HEK293 (cell line): Measurements from ENCODE around the gene SPINT2.

Experiments used
- CTCF ChIA-PET: fragments of 350-600 bp; formaldehyde crosslinking; extraction: SDS; loops from one replicate; lab custom pipeline; 2021; ENCODE audit warnings: antibody characterized with exemption; lab: Yijun Ruan, JAX
- POLR2A ChIA-PET: fragments of 300-600 bp; formaldehyde crosslinking; extraction: SDS; loops from one replicate; lab custom pipeline; 2020; ENCODE audit warnings: antibody characterized with exemption, inconsistent platforms; lab: Yijun Ruan, JAX
- H3K27ac ChIP-seq: fragments of 200-500 bp; sonication (Bioruptor generic); 2 replicates; pipeline ENCODE4 v1.5.1; 2014; ENCODE audit warnings: low read depth, low read length, control low read depth, inconsistent platforms; ENCODE audit errors: extremely low read depth
- H3K36me3 ChIP-seq, 2 experiments: fragments of 200-500 bp in 1 of 2; sonication (Bioruptor generic) in 1 of 2; 1 replicate in 1 of 2; 2 replicates in 1 of 2; pipeline ENCODE4 v1.5.1; 2014 to 2017; ENCODE audit warnings: inconsistent platforms in 2 of 2, low read length in 2 of 2; ENCODE audit not compliant: control insufficient read depth in 2 of 2, insufficient read depth in 1 of 2
- H3K4me1 ChIP-seq: fragments of 200-500 bp; sonication (Bioruptor generic); 2 replicates; pipeline ENCODE4 v1.5.1; 2014; ENCODE audit warnings: mild to moderate bottlenecking, low read length, inconsistent platforms; ENCODE audit not compliant: control insufficient read depth, insufficient read depth
- H3K4me3 ChIP-seq: 2 replicates; pipeline ENCODE4 v1.5.1; 2011; ENCODE audit warnings: low read depth, mild to moderate bottlenecking, control low read depth, low read length, moderate library complexity
- H3K9me3 ChIP-seq: fragments of 200-500 bp; sonication (Bioruptor generic); 2 replicates; pipeline ENCODE4 v1.5.1; 2014; ENCODE audit warnings: low read depth, low read length, inconsistent platforms; ENCODE audit not compliant: control insufficient read depth, insufficient read depth
- EGR2 ChIP-seq: fragments of 450-650 bp; formaldehyde crosslinking; IDR thresholded peaks from 2 replicates; pipeline ENCODE4 v1.5.1; 2016; ENCODE audit warnings: low read depth, missing biosample characterization, missing genetic modification characterization
- INSM2 ChIP-seq: fragments of 450-650 bp; formaldehyde crosslinking; IDR thresholded peaks from 2 replicates; pipeline ENCODE4 v1.5.1; 2016; ENCODE audit warnings: missing biosample characterization, missing genetic modification characterization
- KLF16 ChIP-seq: fragments of 450-650 bp; formaldehyde crosslinking; IDR thresholded peaks from 2 replicates; pipeline ENCODE4 v1.5.1; 2017; ENCODE audit warnings: missing biosample characterization, missing genetic modification characterization
- MEIS1 ChIP-seq: sonication (generic); formaldehyde crosslinking; IDR thresholded peaks from 2 replicates; pipeline ENCODE4 v1.8.1; 2022; ENCODE audit warnings: missing genetic modification reagents, mild to moderate bottlenecking, borderline replicate concordance
- ZFHX2 ChIP-seq: fragments of 450-650 bp; formaldehyde crosslinking; conservative IDR thresholded peaks from 2 replicates; pipeline ENCODE4 v1.5.1; 2016; ENCODE audit warnings: missing biosample characterization, missing genetic modification characterization
- ZIC2 ChIP-seq: fragments of 450-650 bp; formaldehyde crosslinking; IDR thresholded peaks from 2 replicates; pipeline ENCODE4 v1.5.1; 2016; ENCODE audit warnings: missing biosample characterization, missing genetic modification characterization
- ZNF10 ChIP-seq: fragments of 450-650 bp; formaldehyde crosslinking; IDR thresholded peaks from 2 replicates; pipeline ENCODE4 v1.5.1; 2017; ENCODE audit warnings: missing biosample characterization, missing genetic modification characterization
- ZNF544 ChIP-seq: fragments of 450-650 bp; formaldehyde crosslinking; IDR thresholded peaks from 2 replicates; pipeline ENCODE4 v1.5.0; 2017; ENCODE audit warnings: missing biosample characterization, missing genetic modification characterization
- ZNF549 ChIP-seq: fragments of 450-650 bp; IDR thresholded peaks from 2 replicates; pipeline ENCODE4 v1.5.1; 2018; ENCODE audit warnings: missing biosample characterization, missing genetic modification characterization, mild to moderate bottlenecking, inconsistent platforms, moderate library complexity
- ZNF585B ChIP-seq: fragments of 450-650 bp; formaldehyde crosslinking; IDR thresholded peaks from 2 replicates; pipeline ENCODE4 v1.5.1; 2016; ENCODE audit warnings: missing biosample characterization, missing genetic modification characterization
- ZNF600 ChIP-seq: fragments of 450-650 bp; formaldehyde crosslinking; IDR thresholded peaks from 2 replicates; pipeline ENCODE4 v1.5.1; 2016; ENCODE audit warnings: missing biosample characterization, missing genetic modification characterization
- ZNF704 ChIP-seq: fragments of 450-650 bp; formaldehyde crosslinking; IDR thresholded peaks from 2 replicates; pipeline ENCODE4 v1.5.1; 2016; ENCODE audit warnings: missing biosample characterization, missing genetic modification characterization
- ZNF830 ChIP-seq: fragments of 450-650 bp; IDR thresholded peaks from 2 replicates; pipeline ENCODE4 v1.5.0; 2018; ENCODE audit warnings: missing biosample characterization, missing genetic modification characterization, low read depth, mild to moderate bottlenecking, moderate library complexity
- TF ChIP-seq, protein P1 (sequence below): fragments of 450-650 bp; formaldehyde crosslinking; IDR thresholded peaks from 2 replicates; pipeline ENCODE4 v1.5.1; 2017; ENCODE audit warnings: missing biosample characterization, missing genetic modification characterization
- TF ChIP-seq, protein P2 (sequence below): fragments of 450-650 bp; formaldehyde crosslinking; IDR thresholded peaks from 2 replicates; pipeline ENCODE4 v1.5.1; 2016; ENCODE audit warnings: missing biosample characterization, missing genetic modification characterization
- TF ChIP-seq, protein P3 (sequence below): fragments of 450-650 bp; formaldehyde crosslinking; IDR thresholded peaks from 2 replicates; pipeline ENCODE4 v1.5.1; 2016; ENCODE audit warnings: missing biosample characterization, missing genetic modification characterization
- TF ChIP-seq, protein P4 (sequence below): fragments of 450-650 bp; formaldehyde crosslinking; conservative IDR thresholded peaks from 2 replicates; pipeline ENCODE4 v1.5.1; 2016; ENCODE audit warnings: low read depth, missing biosample characterization, missing genetic modification characterization

The SPINT2 gene

DNA sequence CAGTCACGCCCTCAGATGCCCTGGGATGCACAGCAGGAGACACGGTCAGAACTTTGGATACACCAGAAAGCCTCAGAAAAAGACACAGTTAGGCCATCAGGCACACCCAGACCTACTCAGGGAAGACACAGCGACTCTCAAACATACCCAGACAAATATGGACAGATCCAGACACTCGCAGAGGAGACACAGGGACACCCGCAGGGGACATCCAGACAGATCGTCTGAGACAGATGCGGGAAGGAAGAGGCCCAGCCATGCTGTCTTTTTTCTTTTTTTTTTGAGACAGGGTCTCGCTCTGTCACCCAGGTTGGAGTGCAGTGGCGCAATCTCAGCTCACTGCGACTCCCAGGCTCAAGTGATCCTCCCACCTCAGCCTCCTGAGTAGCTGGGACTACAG is 45.2 kb upstream of the SPINT2 start:
- Histone ChIP-seq H3K27ac (no peak overlapping the region), H3K4me3 (no peak overlapping the region), H3K9me3 (no peaks in the 10 kb centered on the region), H3K4me1 (peaks cover 6% of the 10 kb centered on the region), H3K36me3 (peaks cover 37 to 38% of the 10 kb centered on the region in 2 experiments)
- CTCF ChIA-PET = interaction anchor here (1.8 to 4.3 kb wide), 2 partner anchors 14 to 77 kb away, joined by 5 to 18 read pairs; no protein-coding TSS in a partner anchor
- TF ChIP-seq ZIC2 = peak; percentile 63
- TF ChIP-seq KLF16 (tag by site-specific recombination) = no peak
- POLR2A ChIA-PET = interaction anchor here (1.6 kb wide), 1 partner anchor 312 kb away, joined by 4 read pairs; the partner anchor contains the start of genes SIPA1L3 and WDR87

GRCh38 chr19:38221421-38221820 is 43.0 kb upstream of the SPINT2 start:
- no peak for TF ChIP-seq ZNF830 (tag by site-specific recombination)
- peak; percentile 55; the same call in 1 of the 2 replicates for TF ChIP-seq EGR2
- TF ChIP-seq ZNF600 = 0 out of 2 replicates have a peak, but pooled peaks have one; percentile 10
- peak; percentile 41; the same call in 1 of the 2 replicates for TF ChIP-seq ZFHX2 (tag by site-specific recombination)
- no peak for TF ChIP-seq ZNF544
- TF ChIP-seq, protein P1, sequence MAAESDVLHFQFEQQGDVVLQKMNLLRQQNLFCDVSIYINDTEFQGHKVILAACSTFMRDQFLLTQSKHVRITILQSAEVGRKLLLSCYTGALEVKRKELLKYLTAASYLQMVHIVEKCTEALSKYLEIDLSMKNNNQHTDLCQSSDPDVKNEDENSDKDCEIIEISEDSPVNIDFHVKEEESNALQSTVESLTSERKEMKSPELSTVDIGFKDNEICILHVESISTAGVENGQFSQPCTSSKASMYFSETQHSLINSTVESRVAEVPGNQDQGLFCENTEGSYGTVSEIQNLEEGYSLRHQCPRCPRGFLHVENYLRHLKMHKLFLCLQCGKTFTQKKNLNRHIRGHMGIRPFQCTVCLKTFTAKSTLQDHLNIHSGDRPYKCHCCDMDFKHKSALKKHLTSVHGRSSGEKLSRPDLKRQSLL = no peak
- TF ChIP-seq ZNF10 (tag by site-specific recombination) = no peak
- TF ChIP-seq, protein P2, sequence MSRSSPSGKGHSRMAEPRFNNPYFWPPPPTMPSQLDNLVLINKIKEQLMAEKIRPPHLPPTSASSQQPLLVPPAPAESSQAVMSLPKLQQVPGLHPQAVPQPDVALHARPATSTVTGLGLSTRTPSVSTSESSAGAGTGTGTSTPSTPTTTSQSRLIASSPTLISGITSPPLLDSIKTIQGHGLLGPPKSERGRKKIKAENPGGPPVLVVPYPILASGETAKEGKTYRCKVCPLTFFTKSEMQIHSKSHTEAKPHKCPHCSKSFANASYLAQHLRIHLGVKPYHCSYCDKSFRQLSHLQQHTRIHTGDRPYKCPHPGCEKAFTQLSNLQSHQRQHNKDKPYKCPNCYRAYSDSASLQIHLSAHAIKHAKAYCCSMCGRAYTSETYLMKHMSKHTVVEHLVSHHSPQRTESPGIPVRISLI = 0 out of 2 replicates have a peak, but pooled peaks have one; percentile 27
- TF ChIP-seq ZNF549 (tag by site-specific recombination) = no peak
- no peak for TF ChIP-seq MEIS1 (CRISPR knock-in tag)
- TF ChIP-seq, protein P3, sequence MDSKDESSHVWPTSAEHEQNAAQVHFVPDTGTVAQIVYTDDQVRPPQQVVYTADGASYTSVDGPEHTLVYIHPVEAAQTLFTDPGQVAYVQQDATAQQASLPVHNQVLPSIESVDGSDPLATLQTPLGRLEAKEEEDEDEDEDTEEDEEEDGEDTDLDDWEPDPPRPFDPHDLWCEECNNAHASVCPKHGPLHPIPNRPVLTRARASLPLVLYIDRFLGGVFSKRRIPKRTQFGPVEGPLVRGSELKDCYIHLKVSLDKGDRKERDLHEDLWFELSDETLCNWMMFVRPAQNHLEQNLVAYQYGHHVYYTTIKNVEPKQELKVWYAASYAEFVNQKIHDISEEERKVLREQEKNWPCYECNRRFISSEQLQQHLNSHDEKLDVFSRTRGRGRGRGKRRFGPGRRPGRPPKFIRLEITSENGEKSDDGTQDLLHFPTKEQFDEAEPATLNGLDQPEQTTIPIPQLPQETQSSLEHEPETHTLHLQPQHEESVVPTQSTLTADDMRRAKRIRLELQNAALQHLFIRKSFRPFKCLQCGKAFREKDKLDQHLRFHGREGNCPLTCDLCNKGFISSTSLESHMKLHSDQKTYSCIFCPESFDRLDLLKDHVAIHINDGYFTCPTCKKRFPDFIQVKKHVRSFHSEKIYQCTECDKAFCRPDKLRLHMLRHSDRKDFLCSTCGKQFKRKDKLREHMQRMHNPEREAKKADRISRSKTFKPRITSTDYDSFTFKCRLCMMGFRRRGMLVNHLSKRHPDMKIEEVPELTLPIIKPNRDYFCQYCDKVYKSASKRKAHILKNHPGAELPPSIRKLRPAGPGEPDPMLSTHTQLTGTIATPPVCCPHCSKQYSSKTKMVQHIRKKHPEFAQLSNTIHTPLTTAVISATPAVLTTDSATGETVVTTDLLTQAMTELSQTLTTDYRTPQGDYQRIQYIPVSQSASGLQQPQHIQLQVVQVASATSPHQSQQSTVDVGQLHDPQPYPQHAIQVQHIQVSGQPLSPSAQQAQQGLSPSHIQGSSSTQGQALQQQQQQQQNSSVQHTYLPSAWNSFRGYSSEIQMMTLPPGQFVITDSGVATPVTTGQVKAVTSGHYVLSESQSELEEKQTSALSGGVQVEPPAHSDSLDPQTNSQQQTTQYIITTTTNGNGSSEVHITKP (tag by site-specific recombination) = peak; percentile 75
- Histone ChIP-seq H3K9me3 (no peaks in the 10 kb centered on the region), H3K36me3 (peaks cover 28 to 29% of the 10 kb centered on the region in 2 experiments), H3K4me3 (no peak overlapping the region), H3K27ac (no peak overlapping the region), H3K4me1 (peaks cover 7% of the 10 kb centered on the region)
- ChIA-PET CTCF (interaction anchor here (0.6 to 4.3 kb wide), 5 partner anchors 23 to 500 kb away, joined by 3 to 18 read pairs (median 4); partner anchors contain the start of gene SIPA1L3), POLR2A (no interaction called here)

DNA sequence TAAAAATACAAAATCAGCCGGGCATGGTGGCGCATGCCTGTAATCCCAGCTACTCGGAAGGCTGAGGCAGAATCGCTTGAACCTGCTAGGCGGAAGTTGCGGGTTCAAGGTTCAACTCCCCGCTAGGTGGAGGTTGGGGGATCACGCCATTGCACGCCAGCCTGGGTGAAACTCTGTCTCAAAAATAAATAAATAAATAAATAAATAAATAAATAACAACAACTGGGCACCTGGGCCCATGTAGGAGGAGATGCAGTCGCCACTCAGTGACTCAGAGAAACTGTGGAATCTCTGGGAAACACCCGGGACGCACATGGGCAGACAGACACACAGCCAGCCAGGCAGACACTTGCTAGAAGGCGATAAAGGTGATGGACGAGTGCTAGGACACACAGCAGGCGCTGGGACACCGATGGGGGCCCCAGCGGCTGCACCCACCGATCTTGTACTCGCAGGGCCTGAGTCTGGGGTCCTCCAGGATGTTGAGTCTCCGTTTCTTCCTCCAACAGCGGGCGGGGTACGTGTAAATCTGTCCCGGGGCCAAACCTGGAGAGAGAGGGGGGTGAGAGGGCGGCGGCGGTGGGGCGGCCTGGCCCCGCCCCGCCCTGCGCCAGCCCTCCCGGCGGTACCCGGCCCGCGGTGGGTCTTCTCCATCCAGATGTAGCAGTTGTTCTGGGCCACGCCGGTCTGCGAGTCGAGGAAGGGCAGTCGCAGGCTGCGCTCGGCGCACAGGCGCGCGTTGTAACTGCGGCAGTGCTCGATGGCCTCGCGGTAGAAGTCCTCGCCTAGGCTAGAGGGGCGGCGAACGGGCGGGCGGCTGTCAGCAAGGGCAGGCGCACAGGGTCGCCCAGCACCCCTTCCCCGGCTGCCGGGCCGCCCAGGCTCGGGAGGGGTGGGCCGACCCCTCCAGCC is 42.2 kb upstream of the SPINT2 start:
- CTCF ChIA-PET = interaction anchor here (0.6 to 4.3 kb wide), 4 partner anchors 22 to 315 kb away, joined by 4 to 18 read pairs (median 4); partner anchors contain the start of gene SIPA1L3
- peaks cover 9% of the 10 kb centered on the region for H3K4me1 ChIP-seq
- H3K36me3 ChIP-seq = peaks cover 28 to 29% of the 10 kb centered on the region in 2 experiments
- POLR2A ChIA-PET = no interaction called here
- no peak overlapping the region for H3K4me3 ChIP-seq
- no peak overlapping the region for H3K27ac ChIP-seq
- no peaks in the 10 kb centered on the region for H3K9me3 ChIP-seq
- TF ChIP-seq, protein P4, sequence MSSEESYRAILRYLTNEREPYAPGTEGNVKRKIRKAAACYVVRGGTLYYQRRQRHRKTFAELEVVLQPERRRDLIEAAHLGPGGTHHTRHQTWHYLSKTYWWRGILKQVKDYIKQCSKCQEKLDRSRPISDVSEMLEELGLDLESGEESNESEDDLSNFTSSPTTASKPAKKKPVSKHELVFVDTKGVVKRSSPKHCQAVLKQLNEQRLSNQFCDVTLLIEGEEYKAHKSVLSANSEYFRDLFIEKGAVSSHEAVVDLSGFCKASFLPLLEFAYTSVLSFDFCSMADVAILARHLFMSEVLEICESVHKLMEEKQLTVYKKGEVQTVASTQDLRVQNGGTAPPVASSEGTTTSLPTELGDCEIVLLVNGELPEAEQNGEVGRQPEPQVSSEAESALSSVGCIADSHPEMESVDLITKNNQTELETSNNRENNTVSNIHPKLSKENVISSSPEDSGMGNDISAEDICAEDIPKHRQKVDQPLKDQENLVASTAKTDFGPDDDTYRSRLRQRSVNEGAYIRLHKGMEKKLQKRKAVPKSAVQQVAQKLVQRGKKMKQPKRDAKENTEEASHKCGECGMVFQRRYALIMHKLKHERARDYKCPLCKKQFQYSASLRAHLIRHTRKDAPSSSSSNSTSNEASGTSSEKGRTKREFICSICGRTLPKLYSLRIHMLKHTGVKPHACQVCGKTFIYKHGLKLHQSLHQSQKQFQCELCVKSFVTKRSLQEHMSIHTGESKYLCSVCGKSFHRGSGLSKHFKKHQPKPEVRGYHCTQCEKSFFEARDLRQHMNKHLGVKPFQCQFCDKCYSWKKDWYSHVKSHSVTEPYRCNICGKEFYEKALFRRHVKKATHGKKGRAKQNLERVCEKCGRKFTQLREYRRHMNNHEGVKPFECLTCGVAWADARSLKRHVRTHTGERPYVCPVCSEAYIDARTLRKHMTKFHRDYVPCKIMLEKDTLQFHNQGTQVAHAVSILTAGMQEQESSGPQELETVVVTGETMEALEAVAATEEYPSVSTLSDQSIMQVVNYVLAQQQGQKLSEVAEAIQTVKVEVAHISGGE = no peak
- no peak for TF ChIP-seq INSM2 (tag by site-specific recombination)
- no peak for TF ChIP-seq ZNF704 (tag by site-specific recombination)
- TF ChIP-seq ZNF585B = no peak
